B cell (primary cell): Measurements from ENCODE around the gene HDGFL2. TPM values are rescaled to one million over a fixed set of nuclear protein-coding genes. Genes with fewer than 3 reads are reported as not detected.

Experiments used
- ATAC-seq: fragments of 200-7000 bp; cut with Tn5 transposase; one replicate; pipeline ENCODE4 v1.10.0; 2021; ENCODE audit warnings: low read depth, mild to moderate bottlenecking, moderate number of reproducible peaks, moderate library complexity
- CTCF ChIA-PET: fragments of 350-600 bp; sonication (Branson Sonifier 250); formaldehyde crosslinking; loops from one replicate; lab custom pipeline; 2021; ENCODE audit warnings: antibody characterized with exemption, inconsistent platforms; lab: Charles Lee
- POLR2A ChIA-PET: fragments of 350-600 bp; sonication (Branson Sonifier 250); formaldehyde crosslinking; loops from one replicate; lab custom pipeline; 2021; ENCODE audit warnings: antibody characterized with exemption; lab: Charles Lee
- DNase-seq: peaks from one replicate; pipeline ENCODE4 v3.0.0; 2013
- H2AFZ ChIP-seq: 2 replicates; pipeline ENCODE4 v1.6.1; 2012; ENCODE audit warnings: mild to moderate bottlenecking, low read depth, low read length; ENCODE audit not compliant: insufficient read depth, poor library complexity, severe bottlenecking
- H3K27ac ChIP-seq, 2 donors: 1 replicate in 1 of 2; 2 replicates in 1 of 2; pipeline ENCODE4 v1.5.1; 2012 to 2013; ENCODE audit warnings: low read length in 2 of 2, mild to moderate bottlenecking in 2 of 2, moderate library complexity in 1 of 2
- H3K27me3 ChIP-seq, 4 experiments: fragments of 200-600 bp in 1 of 4; sonication (generic) in 1 of 4; replicated peaks in 1 of 4; 1 replicate in 2 of 4; 2 replicates in 2 of 4; pipeline versions ENCODE4 v1.6.1 to v1.7.0; 2013 to 2016; ENCODE audit warnings: low read length in 3 of 4, mild to moderate bottlenecking in 2 of 4, mixed read lengths in 1 of 4, moderate library complexity in 1 of 4; ENCODE audit not compliant: insufficient read depth in 4 of 4, control insufficient read depth in 3 of 4; ENCODE audit errors: control extremely low read depth in 1 of 4
- H3K36me3 ChIP-seq, 2 experiments: replicated peaks in 1 of 2; 1 replicate in 1 of 2; 2 replicates in 1 of 2; pipeline versions ENCODE4 v1.6.1 to v1.7.1; 2013; ENCODE audit warnings: low read length in 1 of 2; ENCODE audit not compliant: insufficient read depth in 2 of 2, control insufficient read depth in 1 of 2; ENCODE audit errors: control extremely low read depth in 1 of 2, extremely low read depth in 1 of 2
- H3K4me1 ChIP-seq, 2 donors: fragments of 200-600 bp in 1 of 2; sonication (generic) in 1 of 2; 1 replicate in 1 of 2; 2 replicates in 1 of 2; pipeline versions ENCODE4 v1.5.1 to v1.6.1; 2013 to 2017; ENCODE audit warnings: low read length in 2 of 2; ENCODE audit not compliant: control insufficient read depth in 2 of 2, insufficient read depth in 2 of 2
- H3K4me2 ChIP-seq: replicated peaks from 2 replicates; pipeline ENCODE3; 2012; ENCODE audit warnings: mild to moderate bottlenecking, low read depth, low read length; ENCODE audit not compliant: poor library complexity, severe bottlenecking
- H3K4me3 ChIP-seq, 5 experiments: fragments of 200-600 bp in 1 of 5; sonication (generic) in 1 of 5; 1 replicate in 3 of 5; 2 replicates in 2 of 5; pipeline versions ENCODE4 v1.5.1 to v1.7.0; 2011 to 2016; ENCODE audit warnings: low read length in 4 of 5, mild to moderate bottlenecking in 4 of 5, low read depth in 2 of 5, control low read depth in 1 of 5, moderate library complexity in 1 of 5; ENCODE audit not compliant: insufficient read depth in 1 of 5; ENCODE audit errors: control extremely low read depth in 1 of 5, extremely low read depth in 1 of 5
- H3K79me2 ChIP-seq: fragments of 200-600 bp; sonication (generic); one replicate; pipeline ENCODE4 v1.6.0; 2016; ENCODE audit warnings: low read length; ENCODE audit not compliant: control insufficient read depth, insufficient read depth
- H3K9ac ChIP-seq: fragments of 200-600 bp; sonication (generic); 2 replicates; pipeline ENCODE4 v1.6.1; 2017; ENCODE audit warnings: mild to moderate bottlenecking, low read length, moderate library complexity
- H3K9me3 ChIP-seq, 3 donors: one replicate each; pipeline versions ENCODE4 v1.6.1 to v1.7.1; 2013; ENCODE audit warnings: low read length in 2 of 3; ENCODE audit not compliant: control insufficient read depth in 2 of 3, insufficient read depth in 1 of 3; ENCODE audit errors: control extremely low read depth in 1 of 3
- H4K20me1 ChIP-seq: 2 replicates; pipeline ENCODE4 v1.6.0; 2012; ENCODE audit warnings: mild to moderate bottlenecking, low read length; ENCODE audit not compliant: insufficient read depth, control insufficient read depth, poor library complexity, severe bottlenecking
- H3K27ac Mint-ChIP-seq: one replicate; pipeline ENCODE4 v1.8.0; 2021; ENCODE audit warnings: mixed read lengths
- H3K27me3 Mint-ChIP-seq: one replicate; pipeline ENCODE4 v1.8.0; 2021; ENCODE audit warnings: mixed read lengths
- H3K4me1 Mint-ChIP-seq: one replicate; pipeline ENCODE4 v1.8.0; 2021; ENCODE audit warnings: mixed read lengths
- H3K4me3 Mint-ChIP-seq: one replicate; pipeline ENCODE4 v1.8.0; 2021; ENCODE audit warnings: mixed read lengths
- H3K9me3 Mint-ChIP-seq: one replicate; pipeline ENCODE4 v1.8.0; 2022; ENCODE audit warnings: mixed read lengths; ENCODE audit not compliant: insufficient read depth
- EZH2 ChIP-seq: IDR thresholded peaks from 2 replicates; pipeline ENCODE4 v1.6.1; 2012; ENCODE audit warnings: borderline replicate concordance, low read depth, mild to moderate bottlenecking, moderate library complexity, low read length; ENCODE audit not compliant: insufficient read depth, poor library complexity, severe bottlenecking
- WGBS: methylation state at CpG from one replicate; pipeline ENCODE4 v1.1.5; 2013; ENCODE audit warnings: missing lambda C conversion rate; ENCODE audit not compliant: insufficient coverage; 5-methylcytosine and 5-hydroxymethylcytosine counted together
- intact Hi-C: fragments of 100-400 bp; cut with micrococcal nuclease; formaldehyde crosslinking; loops from one replicate; pipeline ENCODE4 v1.10.0; 2022
- polyA plus RNA-seq: library from polyadenylated mRNA; depleted of rRNA; stranded (reverse); fragments of >200 nt; gene quantifications from 2 replicates; pipeline ENCODE4 v1.2.3, GENCODE V29; 2012
- total RNA-seq, 2 donors: library from RNA; stranded (reverse); fragments of 120-200 nt in 1 of 2; gene quantifications; 1 replicate in 1 of 2; 2 replicates in 1 of 2; pipeline versions ENCODE4 v1.2.3 to v1.2.4, GENCODE V29; 2013 to 2022
- TF ChIP-seq, protein P1 (sequence below): fragments of 200-600 bp; IDR thresholded peaks from one replicate; pipeline ENCODE4 v1.8.0; 2022; ENCODE audit warnings: antibody characterized with exemption, mild to moderate bottlenecking

The HDGFL2 gene
- total and polyA plus RNA-seq, 2 donors (not counting 1 experiment from before 2014, with no cell fraction given) = 18.4 to 49.9 TPM

DNA sequence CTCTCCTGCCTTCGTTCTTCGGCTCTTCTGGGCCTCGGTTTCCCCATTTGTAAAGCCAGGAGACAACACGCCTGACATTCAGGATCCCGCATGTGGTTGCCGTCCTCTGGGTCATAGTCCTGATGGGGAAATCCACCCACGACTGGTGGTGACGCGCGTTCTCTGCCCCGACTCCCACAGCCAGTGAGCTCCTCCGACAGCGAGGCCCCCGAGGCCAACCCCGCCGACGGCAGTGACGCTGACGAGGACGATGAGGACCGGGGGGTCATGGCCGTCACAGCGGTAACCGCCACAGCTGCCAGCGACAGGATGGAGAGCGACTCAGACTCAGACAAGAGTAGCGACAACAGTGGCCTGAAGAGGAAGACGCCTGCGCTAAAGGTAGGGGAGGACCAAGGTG lies 16.4 kb downstream of the HDGFL2 start:
- no peaks in the 10 kb centered on the region for H3K4me1 Mint-ChIP-seq
- no peak overlapping the region for H3K4me3 Mint-ChIP-seq
- no peak for DNase-seq
- H3K27me3 Mint-ChIP-seq = no peaks in the 10 kb centered on the region
- Histone ChIP-seq H3K4me1 (no peaks in the 10 kb centered on the region), H3K79me2 (peaks cover 12% of the 10 kb centered on the region), H2AFZ (no peak overlapping the region), H3K4me2 (no peak overlapping the region), H4K20me1 (no peaks in the 10 kb centered on the region), H3K4me3 (no peak overlapping the region), H3K9ac (no peak overlapping the region), H3K27me3 (no peaks in the 10 kb centered on the region), H3K9me3 (no peaks in the 10 kb centered on the region), H3K27ac (no peak overlapping the region), H3K36me3 (peaks cover 5 to 27% of the 10 kb centered on the region in 2 experiments)
- intact Hi-C loops = no loop called here
- H3K27ac Mint-ChIP-seq = no peak overlapping the region
- TF ChIP-seq, protein P1, sequence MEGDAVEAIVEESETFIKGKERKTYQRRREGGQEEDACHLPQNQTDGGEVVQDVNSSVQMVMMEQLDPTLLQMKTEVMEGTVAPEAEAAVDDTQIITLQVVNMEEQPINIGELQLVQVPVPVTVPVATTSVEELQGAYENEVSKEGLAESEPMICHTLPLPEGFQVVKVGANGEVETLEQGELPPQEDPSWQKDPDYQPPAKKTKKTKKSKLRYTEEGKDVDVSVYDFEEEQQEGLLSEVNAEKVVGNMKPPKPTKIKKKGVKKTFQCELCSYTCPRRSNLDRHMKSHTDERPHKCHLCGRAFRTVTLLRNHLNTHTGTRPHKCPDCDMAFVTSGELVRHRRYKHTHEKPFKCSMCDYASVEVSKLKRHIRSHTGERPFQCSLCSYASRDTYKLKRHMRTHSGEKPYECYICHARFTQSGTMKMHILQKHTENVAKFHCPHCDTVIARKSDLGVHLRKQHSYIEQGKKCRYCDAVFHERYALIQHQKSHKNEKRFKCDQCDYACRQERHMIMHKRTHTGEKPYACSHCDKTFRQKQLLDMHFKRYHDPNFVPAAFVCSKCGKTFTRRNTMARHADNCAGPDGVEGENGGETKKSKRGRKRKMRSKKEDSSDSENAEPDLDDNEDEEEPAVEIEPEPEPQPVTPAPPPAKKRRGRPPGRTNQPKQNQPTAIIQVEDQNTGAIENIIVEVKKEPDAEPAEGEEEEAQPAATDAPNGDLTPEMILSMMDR = no peak
- TF ChIP-seq EZH2 = no peak
- ChIA-PET CTCF (no interaction called here), POLR2A (no interaction called here)
- no peaks in the 10 kb centered on the region for H3K9me3 Mint-ChIP-seq
- no peak for ATAC-seq
- WGBS = 98% methylated on average over 26 of the region's 29 CpGs

DNA sequence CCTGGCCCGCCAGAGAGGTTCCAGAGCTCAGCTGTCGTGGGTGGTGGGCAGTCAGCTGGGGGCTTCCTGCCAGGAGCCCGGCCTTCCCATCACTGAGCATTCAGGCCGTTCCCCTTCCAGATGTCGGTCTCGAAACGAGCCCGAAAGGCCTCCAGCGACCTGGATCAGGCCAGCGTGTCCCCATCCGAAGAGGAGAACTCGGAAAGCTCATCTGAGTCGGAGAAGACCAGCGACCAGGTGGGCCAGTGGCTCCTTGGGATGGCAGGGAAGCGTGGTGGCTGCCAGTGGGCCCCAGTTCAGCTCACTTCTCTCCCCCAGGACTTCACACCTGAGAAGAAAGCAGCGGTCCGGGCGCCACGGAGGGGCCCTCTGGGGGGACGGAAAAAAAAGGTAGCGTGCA lies 19.3 kb downstream of the HDGFL2 start:
- DNase-seq (no peak), ATAC-seq (no peak)
- Histone ChIP-seq H3K27ac (no peak overlapping the region), H3K36me3 (peaks cover 5 to 40% of the 10 kb centered on the region in 2 experiments), H3K27me3 (no peaks in the 10 kb centered on the region), H2AFZ (no peak overlapping the region), H3K79me2 (peaks cover 11% of the 10 kb centered on the region), H3K9ac (no peak overlapping the region), H3K9me3 (no peaks in the 10 kb centered on the region), H3K4me3 (no peak overlapping the region), H3K4me2 (no peak overlapping the region), H3K4me1 (no peaks in the 10 kb centered on the region), H4K20me1 (no peaks in the 10 kb centered on the region)
- ChIA-PET CTCF (interaction anchor here (0.6 kb wide), 1 partner anchor 144 kb away, joined by 3 read pairs; no protein-coding TSS in a partner anchor), POLR2A (no interaction called here)
- Mint-ChIP-seq H3K4me3 (no peak overlapping the region), H3K9me3 (no peaks in the 10 kb centered on the region), H3K4me1 (no peaks in the 10 kb centered on the region), H3K27me3 (no peaks in the 10 kb centered on the region), H3K27ac (no peak overlapping the region)
- intact Hi-C loops = no loop called here
- WGBS = 98% methylated on average over 21 of the region's 21 CpGs
- TF ChIP-seq EZH2 = no peak
- TF ChIP-seq, protein P1 = no peak
